Activated T-cell treated with anti-CD3 and anti-CD28 coated beads, Interleukin-2, amount 50 U/mL, for 24 hours (primary cell): ENCODE data around the gene SLC4A1AP.

Source experiments
- DNase-seq: peaks from one replicate; pipeline ENCODE4 v3.0.0-alpha.2; 2020
- H3K27ac Mint-ChIP-seq: 2 replicates; pipeline ENCODE4 v1.8.0; 2020; ENCODE audit warnings: mild to moderate bottlenecking, mixed read lengths
- H3K27me3 Mint-ChIP-seq: 2 replicates; pipeline ENCODE4 v1.8.0; 2020; ENCODE audit warnings: mixed read lengths
- H3K36me3 Mint-ChIP-seq: 2 replicates; pipeline ENCODE4 v1.8.0; 2020; ENCODE audit warnings: low read depth, mixed read lengths
- H3K4me1 Mint-ChIP-seq: 2 replicates; pipeline ENCODE4 v1.8.0; 2020; ENCODE audit warnings: low read depth, mixed read lengths
- H3K4me3 Mint-ChIP-seq: 2 replicates; pipeline ENCODE4 v1.8.0; 2020; ENCODE audit warnings: mild to moderate bottlenecking, moderate library complexity, mixed read lengths
- H3K9me3 Mint-ChIP-seq: 2 replicates; pipeline ENCODE4 v1.8.0; 2020; ENCODE audit warnings: mixed read lengths

The SLC4A1AP gene

GRCh38 chr2:27742571-27742970, 78.9 kb downstream of the SLC4A1AP start:
- DNase-seq: peak; percentile 21
- Mint-ChIP-seq H3K27ac (no peak overlapping the region), H3K9me3 (no peaks in the 10 kb centered on the region), H3K4me1 (no peaks in the 10 kb centered on the region), H3K36me3 (no peaks in the 10 kb centered on the region), H3K4me3 (no peak overlapping the region), H3K27me3 (no peaks in the 10 kb centered on the region)
